Measurements from ENCODE around the gene CCDC15. TPM values are rescaled to one million over a fixed set of nuclear protein-coding genes. Genes with fewer than 3 reads are reported as not detected.

The CCDC15 gene
- total RNA-seq, 6 donors from 2014 or later, result 0.89 to 3.1 (median 1.2) TPM

DNA sequence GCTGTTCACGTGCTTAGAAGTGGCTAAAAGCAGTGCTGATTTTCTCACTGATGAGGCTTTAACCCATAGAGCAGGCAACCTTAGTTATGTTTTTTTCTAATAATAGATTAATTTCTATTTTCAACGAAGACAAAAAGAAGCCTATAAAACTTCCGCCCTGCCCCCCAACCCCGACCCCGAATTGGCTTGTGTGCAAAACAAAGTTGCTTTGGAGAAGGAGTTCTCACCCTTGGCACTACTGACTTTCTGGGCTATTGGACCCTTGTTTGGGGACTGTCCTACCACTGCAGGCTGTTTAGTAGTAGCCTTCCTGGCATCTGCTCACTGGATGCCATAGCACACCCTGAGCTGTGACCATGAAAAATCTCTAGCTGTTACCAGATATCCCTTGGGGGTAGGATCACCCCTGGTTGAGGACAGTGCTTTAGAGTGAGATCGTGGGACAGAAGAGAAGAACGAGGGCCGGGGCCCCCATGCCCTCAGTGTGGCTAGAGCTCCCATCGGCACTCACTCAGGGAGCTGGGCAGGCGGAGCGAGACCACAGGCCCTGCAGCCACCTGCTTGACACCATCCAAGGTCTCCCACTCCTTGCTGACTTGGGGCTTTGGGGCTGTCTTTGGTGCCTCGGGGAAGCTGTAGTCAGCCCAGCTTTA, 126.0 kb downstream of the CCDC15 start:
- Histone ChIP-seq H3K36me3 (no peaks in the 10 kb centered on the region), H3K27ac (no peak overlapping the region), H3K4me1 (no peaks in the 10 kb centered on the region), H3K9me3 (no peaks in the 10 kb centered on the region), H3K4me3 (no peak overlapping the region), H3K27me3 (no peaks in the 10 kb centered on the region)
- WGBS, 2 donors, result 90 to 96% methylated on average over 9 to 12 of the region's 12 CpGs
- no peak for DNase-seq
- no peak for TF ChIP-seq EP300 (IDR thresholded peaks at IDR 0.05)
- TF ChIP-seq CTCF (IDR thresholded peaks at IDR 0.05), result no peak
- no peak for TF ChIP-seq POLR2AphosphoS5 (IDR thresholded peaks at IDR 0.05)
- TF ChIP-seq POLR2A (IDR thresholded peaks at IDR 0.05), result no peak
- no peak for ATAC-seq (ENCODE audit: low FRiP score in 2 of 2)

GRCh38 chr11:125080531-125080911, 126.5 kb downstream of the CCDC15 start:
- DNase-seq (no peak), ATAC-seq (ENCODE audit: low FRiP score in 2 of 2) (no peak)
- no peaks in the 10 kb centered on the region for H3K9me3 ChIP-seq
- no peaks in the 10 kb centered on the region for H3K4me1 ChIP-seq
- WGBS, 2 donors, result 88 to 94% methylated on average over 12 of the region's 12 CpGs
- no peak overlapping the region for H3K27ac ChIP-seq
- TF ChIP-seq POLR2A (IDR thresholded peaks at IDR 0.05), result no peak
- TF ChIP-seq POLR2AphosphoS5 (IDR thresholded peaks at IDR 0.05), result no peak
- no peak for TF ChIP-seq CTCF (IDR thresholded peaks at IDR 0.05)
- no peak for TF ChIP-seq EP300 (IDR thresholded peaks at IDR 0.05)
- no peaks in the 10 kb centered on the region for H3K27me3 ChIP-seq
- no peaks in the 10 kb centered on the region for H3K36me3 ChIP-seq
- no peak overlapping the region for H3K4me3 ChIP-seq

GRCh38 chr11:125081098-125081798, 127.2 kb downstream of the CCDC15 start:
- H3K27ac ChIP-seq, result no peak overlapping the region
- H3K4me3 ChIP-seq, result no peak overlapping the region
- no peak for ATAC-seq (ENCODE audit: low FRiP score in 2 of 2)
- TF ChIP-seq POLR2AphosphoS5 (IDR thresholded peaks at IDR 0.05) (no peak), EP300 (IDR thresholded peaks at IDR 0.05) (no peak), POLR2A (IDR thresholded peaks at IDR 0.05) (no peak), CTCF (IDR thresholded peaks at IDR 0.05) (no peak)
- H3K4me1 ChIP-seq, result no peaks in the 10 kb centered on the region
- H3K9me3 ChIP-seq, result no peaks in the 10 kb centered on the region
- H3K36me3 ChIP-seq, result no peaks in the 10 kb centered on the region
- 74% methylated on average over 8 to 13 of the region's 14 CpGs for WGBS, 2 donors
- DNase-seq, result no peak
- H3K27me3 ChIP-seq, result no peaks in the 10 kb centered on the region

DNA sequence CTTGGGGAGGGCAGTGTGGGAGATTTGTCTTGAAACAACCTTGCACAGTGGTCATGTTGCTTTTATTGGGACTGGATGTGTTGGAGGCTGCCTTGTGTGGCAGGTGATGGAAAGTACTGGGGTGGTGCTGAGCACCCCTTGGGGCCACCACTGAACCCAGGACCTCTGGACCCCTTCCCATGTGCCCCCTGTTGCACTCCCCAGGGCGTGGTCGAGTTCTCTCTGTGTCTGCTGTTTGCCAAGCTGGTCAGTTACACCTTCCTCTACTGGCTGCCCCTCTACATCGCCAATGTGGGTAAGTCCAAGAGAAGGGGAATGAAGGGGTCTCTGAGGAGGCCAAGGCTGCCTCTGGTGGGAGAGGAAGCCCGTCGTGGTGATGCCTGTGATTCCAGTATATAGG, 128.0 kb downstream of the CCDC15 start:
- DNase-seq (no peak), ATAC-seq (ENCODE audit: low FRiP score in 2 of 2) (no peak)
- Histone ChIP-seq H3K9me3 (no peaks in the 10 kb centered on the region), H3K27me3 (no peaks in the 10 kb centered on the region), H3K36me3 (no peaks in the 10 kb centered on the region), H3K4me3 (no peak overlapping the region), H3K4me1 (no peaks in the 10 kb centered on the region), H3K27ac (no peak overlapping the region)
- TF ChIP-seq POLR2A (IDR thresholded peaks at IDR 0.05) (no peak), CTCF (IDR thresholded peaks at IDR 0.05) (no peak), EP300 (IDR thresholded peaks at IDR 0.05) (no peak), POLR2AphosphoS5 (IDR thresholded peaks at IDR 0.05) (no peak)
- 85 to 88% methylated on average over 5 of the region's 5 CpGs for WGBS, 2 donors
